NCI-H2029 (cell line): ENCODE measurements around the gene EQTN.

Experiments used
- DNase-seq: peaks from one replicate; lab custom pipeline; 2025; lab: John Stamatoyannopoulos, UW

The EQTN gene

GRCh38 chr9:27297050-27297449, at the start of gene EQTN:
Gene EQTN (minus strand): TSS chr9:27297150. CDS start chr9:27297055, 95 bp downstream.
- DNase-seq: no peak

DNA sequence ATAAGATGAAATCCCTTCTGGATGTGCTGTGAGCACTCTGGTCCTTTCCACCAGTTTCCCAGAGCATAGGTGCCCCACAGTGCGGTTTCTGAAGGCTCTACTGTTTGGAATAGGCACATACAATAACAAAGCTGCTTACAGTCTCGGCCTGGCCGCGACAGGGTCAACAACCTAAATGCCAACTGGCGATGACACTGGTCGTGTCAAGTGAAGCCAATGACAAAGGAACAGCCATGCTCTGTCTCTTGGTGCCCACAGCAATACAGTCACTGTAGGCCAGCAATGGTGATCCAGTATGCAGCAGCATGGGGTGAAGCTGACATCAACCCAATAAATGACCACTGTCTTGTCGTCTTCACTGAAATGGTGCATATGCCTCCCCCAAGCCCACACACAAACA, 47.8 kb upstream of the EQTN start:
- no peak for DNase-seq

DNA sequence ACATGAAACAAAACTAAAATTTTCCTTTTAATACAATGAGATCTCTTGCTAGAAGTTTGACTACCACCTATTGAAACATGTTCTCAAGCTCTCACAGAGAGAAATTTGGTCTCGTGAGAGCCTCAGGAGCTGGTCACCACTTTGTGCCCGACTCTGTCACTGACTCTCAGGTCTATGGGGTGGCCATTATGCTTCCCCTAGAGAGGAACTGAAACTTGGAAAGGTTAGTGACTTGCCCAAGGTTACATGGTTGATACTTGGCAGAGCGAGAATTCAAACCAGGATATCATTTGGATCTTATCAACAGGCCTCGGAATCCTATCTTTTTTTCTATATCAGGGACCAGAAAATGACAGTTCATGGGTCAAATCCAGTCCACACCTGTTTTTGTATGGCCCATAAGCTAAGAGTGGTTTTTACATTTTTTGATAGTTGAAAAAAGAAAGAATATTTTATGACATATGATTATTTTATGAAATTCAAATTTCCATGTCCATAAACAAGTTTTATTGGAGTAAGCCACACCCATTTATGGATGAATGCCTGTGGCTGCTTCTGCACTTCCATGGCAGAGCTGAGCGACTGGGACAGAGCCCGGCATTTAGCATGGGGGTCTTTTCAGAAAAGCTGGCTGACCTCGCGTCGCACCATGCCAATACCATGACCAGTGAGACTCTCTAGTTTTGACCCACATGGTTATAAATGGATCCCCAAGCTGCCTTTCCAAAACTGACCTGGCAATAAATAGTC, 44.8 kb upstream of the EQTN start:
- no peak for DNase-seq

DNA sequence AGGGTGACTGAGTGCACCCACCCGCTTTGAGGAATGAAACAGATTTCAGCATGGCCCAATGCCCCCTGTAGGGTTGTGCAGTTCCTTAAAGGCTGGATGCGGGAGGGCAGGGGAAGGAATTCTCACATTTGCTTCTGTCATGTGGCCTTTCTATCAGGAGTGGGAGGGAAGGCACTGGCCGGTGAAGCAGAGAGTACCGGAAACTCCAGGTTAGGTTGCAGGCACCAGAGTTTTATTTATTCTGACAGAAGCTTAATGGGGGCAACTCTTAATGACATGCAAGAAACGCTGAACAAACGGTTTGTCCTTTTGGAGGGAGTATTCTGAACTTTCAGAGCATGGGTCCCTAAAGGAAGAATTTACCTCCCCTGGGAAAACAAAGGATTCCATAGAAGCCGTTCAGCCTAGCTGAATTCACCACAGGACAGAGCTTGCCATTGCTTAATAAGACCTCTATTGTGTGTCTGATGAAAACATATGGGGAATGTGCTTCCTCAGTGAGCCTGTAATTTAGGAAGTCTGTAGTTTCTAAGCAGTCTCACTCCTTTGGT, 44.1 kb upstream of the EQTN start:
- no peak for DNase-seq

DNA sequence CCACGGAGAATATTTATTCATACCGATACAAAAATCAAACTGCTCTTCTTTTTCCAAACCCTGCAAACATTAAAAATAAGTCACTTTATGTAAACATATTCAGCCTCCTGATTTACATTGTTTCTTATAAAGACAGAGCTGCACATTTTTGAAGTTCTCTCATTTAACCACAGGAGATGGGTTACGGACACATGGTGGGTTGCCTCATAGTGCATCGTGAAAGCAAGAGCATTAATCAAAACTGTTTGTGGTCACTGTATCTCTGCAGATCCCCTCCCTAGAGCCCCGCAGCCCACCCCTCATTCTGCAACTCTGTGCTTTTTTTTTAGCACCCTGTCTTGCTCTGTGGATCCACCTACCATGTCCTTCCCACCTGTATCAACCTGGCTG, 43.3 kb upstream of the EQTN start:
- no peak for DNase-seq

DNA sequence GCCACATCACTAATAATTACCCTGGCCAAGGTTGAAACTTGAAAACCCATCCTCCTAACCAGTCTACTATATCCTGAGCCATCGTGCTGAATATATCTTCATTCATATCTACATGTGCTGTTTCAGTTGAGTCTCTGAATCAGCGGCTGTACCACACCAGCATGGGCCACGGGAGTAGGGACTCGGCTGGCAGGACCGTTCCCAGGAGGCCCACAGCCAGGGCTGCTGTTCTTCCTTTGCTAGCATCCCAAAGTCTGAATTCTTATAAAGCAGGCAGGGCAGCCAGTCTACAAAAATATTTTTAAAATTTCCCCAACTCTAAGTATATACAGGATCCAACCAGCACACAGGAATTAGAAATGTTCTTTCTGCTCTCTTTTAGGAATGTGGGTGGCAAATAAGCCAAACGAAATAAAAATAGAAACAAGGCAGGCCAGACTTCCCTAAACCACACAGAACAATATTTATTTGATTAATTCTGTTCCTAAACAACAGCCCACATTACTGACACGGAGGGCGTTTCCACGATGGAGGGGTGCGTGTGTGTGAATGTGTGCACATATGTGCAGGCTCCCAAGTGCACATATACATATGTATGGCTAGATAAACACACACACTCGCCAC, 42.8 kb upstream of the EQTN start:
- DNase-seq: no peak

DNA sequence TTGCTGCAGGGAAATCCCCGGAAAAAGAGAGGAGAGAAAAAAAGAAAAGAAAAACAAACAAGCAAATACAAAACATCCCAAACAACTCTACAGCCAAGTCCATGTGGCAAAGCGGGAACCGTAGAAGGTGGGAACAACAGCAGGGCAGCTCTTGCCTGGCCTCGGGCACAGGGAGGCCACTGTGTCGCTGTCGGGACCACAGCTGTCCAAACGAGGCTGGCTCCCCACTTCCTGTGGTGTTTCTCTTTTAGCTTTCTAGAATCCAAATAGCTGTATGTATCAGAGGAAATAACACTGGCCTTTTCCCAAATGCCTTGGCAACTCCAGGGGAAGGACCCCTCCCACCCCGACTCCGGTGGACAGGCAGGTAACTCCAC, 41.6 kb upstream of the EQTN start:
- no peak for DNase-seq

- no peak for DNase-seq
These were observed 41.0 kb upstream of the EQTN start for GRCh38 chr9:27337833-27338526.

DNA sequence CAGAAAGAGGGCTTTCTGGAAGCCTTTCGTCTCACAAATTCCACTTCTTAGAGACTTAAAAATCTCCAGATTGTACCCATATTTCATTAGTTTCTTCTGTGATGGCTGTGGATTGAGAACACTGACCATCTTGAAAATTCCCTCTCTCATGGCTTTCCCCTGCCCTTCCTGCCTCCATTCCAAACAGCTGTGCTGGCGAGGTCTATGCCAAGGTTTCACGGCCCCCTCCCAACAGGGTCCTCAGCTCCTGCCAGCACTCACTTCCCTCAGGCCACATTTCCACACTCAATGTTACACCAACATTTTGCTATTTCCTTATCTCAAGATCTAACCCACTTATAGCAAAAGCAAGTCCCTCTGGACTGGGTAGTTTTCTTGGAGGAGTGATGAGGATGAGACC, 40.3 kb upstream of the EQTN start:
- no peak for DNase-seq

GRCh38 chr9:27336829-27337228, 39.9 kb upstream of the EQTN start:
- no peak for DNase-seq

DNA sequence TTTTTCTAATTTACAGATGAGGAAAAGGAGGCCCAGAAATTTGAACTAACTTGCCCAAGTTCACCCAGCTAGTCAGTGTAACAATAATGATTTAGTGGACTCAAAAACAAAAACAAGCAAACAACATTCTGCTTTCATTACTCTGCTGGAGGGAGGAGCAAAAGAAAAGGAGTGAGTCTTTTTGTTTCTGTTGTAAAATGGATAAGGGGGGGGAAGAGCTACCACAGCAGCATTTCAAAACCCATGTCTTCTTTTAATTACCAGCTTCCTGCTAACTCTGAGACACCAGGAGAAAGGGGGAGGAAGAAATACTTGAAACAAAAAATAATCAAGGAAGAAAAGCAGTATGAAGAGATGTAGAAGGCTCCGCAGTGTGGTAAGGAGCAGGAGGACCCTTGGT, 39.2 kb upstream of the EQTN start:
- no peak for DNase-seq

DNA sequence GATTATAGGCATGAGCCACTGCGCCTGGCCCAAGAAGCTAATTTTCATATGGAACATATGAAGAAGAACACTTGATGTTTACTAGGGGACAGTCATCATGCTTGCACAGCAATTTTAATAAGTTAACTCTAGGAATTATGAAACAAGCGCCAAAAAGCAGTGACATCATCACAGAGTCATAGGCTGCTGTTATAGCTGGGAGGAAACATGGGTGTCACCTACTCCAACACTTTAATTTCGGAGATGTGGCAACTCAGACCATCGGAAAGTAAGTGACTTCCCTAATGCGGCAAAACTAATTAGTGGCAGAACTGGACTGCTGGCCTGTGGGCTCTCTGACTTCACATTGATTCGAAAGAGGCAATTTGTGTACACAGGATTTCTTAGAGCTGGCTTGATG, 38.1 kb upstream of the EQTN start:
- DNase-seq: no peak

DNA sequence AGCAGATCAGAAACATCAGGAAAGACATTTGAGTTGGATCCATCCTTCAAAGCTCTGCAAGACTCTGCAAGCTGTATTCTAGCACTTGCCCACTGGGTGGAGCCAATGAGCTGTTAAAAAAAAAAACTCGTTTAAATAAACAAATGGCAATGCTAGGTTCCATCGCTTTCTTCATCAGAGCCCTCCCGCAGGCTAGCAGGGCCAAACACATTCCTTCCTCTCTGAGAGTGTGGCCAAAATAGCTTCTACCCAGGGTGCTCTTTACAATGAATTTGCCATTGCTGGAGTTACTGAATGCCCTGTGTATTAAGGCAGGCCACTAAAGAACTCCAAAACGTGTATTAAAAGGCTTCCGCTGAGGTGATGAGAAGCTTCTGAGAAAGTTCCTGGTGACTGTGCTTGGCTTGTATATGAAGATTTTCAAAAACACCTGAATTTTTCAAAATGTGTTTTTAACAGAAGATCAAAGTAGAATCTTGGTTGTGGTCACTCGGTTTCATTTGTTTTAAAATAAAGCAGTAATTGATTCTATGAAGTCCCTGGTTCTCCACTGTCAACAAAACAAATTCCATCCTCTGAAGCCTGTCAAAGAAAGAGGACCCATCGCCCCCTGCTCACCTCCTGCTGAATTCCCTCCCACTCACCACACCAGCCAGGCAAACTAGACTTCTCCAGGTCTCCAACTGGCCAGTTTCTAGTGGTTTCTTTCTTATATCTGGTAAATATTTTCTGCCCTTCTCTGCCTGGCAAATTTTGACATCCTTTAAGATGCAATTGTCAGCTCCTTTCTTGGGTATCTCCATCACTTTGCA, 36.5 kb upstream of the EQTN start:
- DNase-seq: peak; percentile 39

DNA sequence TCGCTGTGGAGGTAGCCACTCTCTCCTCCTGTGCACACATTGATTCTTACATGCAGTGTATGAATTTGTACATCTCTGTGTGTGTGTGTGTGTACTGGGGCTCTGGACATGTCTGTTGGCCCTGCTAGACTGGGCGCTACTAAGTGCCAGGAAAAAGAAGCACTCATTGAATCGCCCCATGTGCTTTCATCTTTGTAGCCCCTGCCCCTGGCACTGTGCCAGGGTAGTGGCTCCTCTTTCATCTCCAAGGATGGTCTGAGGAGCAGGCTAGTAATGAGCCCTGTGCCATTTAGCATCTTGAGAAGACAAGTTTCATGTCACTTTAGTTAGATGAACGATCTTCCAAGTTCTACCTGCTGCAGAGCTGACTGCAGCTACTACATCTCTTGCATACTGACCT, 34.4 kb upstream of the EQTN start:
- DNase-seq: no peak

- DNase-seq: no peak
These were observed 32.3 kb upstream of the EQTN start for GRCh38 chr9:27329291-27329690.

DNA sequence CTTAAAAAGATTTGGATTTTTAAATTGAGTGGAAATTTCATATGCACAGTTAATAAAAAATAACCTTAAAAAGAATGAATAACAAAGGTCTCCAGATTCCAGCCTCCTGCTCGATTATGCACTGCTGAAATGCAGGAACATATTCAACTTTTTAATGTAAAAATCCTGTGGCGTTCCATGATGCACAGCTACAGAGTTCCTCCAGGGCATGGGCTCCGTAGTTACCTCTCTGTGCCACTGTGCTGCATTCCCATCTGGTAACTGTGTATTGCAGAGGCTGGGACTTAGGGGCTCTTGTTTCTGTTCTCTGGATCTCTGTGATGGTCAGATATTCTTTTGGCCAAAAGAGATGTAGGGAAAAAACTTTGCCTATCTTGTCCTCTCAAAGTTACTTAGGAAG, 31.5 kb upstream of the EQTN start:
- no peak for DNase-seq

DNA sequence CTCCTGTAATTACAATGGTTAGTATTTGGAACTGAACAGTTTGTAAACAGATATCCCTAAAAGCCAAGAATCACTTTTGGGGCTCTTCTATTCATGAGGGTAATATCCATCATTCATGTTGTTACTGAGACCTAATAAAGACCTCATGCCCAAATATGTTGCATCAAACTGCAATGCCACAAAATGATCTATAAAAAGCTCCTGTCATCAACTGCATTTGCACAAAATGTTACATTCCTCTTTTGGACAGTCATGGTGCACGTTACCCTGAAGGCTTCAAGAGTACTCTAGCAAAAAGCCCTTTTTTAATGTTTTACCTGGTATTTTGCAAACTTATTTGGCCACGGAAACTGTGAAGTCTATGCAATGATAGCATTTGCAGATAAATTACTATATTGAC, 14.2 kb upstream of the EQTN start:
- no peak for DNase-seq

DNA sequence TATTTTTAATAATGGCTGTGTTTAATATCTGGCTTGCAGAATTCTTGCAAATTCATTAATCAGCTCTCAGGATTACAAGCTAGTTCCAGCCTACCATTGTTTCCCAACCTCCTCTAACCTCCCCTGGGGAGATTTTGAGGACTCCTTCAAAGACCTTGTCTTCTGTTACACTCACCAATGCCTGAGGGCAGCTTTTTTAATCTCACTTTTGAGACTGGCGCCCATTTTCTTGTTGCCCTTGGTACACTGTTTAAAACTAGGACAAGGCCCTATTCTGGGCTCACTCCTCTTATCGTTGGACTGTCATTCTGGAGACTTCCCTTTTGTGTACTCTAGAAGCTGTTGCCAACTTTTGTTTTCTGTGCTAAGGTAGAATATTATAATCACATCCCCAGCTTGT, 13.6 kb upstream of the EQTN start:
- DNase-seq: no peak

DNA sequence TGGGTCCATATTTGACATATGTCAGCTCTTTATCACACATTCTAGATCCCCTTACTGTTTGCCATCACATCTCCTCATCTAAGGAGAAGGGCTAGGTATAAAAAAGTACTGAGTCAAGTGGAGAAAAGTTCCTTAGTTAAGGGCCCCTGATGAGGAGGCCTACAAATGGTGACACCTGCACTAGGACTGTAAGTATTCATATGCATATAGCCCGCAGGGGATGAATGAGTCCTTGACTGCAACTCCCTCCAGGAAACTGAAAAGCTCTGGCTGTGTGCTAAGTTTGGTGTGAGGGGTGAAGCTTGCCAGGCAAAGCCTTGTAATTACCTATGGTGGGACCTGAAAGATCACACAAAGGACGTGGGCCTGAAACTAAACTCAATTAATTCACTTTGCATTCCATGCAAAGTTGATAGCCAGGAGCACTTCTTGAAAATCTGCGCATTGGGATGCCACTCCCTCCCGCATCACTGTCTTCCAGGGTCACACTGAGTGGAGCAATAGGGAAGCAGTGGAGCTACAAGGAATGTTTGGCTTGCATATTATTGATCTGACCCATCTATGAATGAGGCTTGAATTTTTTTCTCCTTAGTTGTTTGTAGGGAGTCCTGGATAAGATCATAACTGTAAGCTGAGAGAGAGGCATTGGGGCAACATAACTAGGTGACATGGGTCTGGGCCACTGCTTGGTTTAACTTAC, 11.9 kb upstream of the EQTN start:
- DNase-seq: no peak

- DNase-seq: no peak
These were observed 7.6 kb upstream of the EQTN start for GRCh38 chr9:27304521-27304920.

GRCh38 chr9:27303219-27303618, 6.3 kb upstream of the EQTN start:
- DNase-seq: no peak

GRCh38 chr9:27293996-27294395, 3.0 kb downstream of the EQTN start:
- DNase-seq: no peak
